ENCODE results near the gene AGMO. TPM values are rescaled to one million over a fixed set of nuclear protein-coding genes. Genes with fewer than 3 reads are reported as not detected.

Gene AGMO
- total RNA-seq, 1 donor from 2014 or later = 0.34 TPM

DNA sequence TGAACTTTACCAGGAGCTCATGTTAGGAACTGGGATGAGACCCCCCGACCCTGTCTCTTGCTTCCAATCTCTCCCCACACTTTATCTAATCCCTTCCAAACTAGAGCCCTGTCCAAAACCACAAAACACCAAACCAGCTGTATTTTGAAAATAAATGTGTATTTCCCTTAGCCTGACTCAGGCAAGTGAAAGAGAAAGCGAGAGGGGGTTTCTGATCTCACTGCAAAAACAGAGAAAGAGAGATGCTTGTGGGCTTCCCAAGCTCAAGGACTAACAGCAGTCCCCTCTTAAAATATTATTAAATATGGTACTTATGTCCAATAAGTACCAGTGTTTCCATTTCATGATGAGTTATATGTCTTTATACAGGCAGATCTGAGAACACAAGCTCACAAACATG, 122.0 kb downstream of the AGMO start:
- Histone ChIP-seq H3K4me3 (ENCODE audit: insufficient read depth, low read depth, low read length) (no peak overlapping the region), H3K4me2 (ENCODE audit: low read length) (no peak overlapping the region), H3K36me3 (ENCODE audit: insufficient read depth, low read length) (no peaks in the 10 kb centered on the region), H4K20me1 (ENCODE audit: insufficient read depth, low read length) (no peaks in the 10 kb centered on the region), H2AFZ (ENCODE audit: low read depth, low read length) (no peak overlapping the region), H3K9me3 (ENCODE audit: insufficient read depth, low read depth, low read length) (peaks cover 2% of the 10 kb centered on the region), H3K27ac (ENCODE audit: low read depth, low read length) (no peak overlapping the region), H3K9ac (ENCODE audit: low read length) (no peak overlapping the region), H3K4me1 (ENCODE audit: insufficient read depth, low read length) (no peaks in the 10 kb centered on the region), H3K27me3 (ENCODE audit: insufficient read depth, low read length) (no peaks in the 10 kb centered on the region), H3K79me2 (ENCODE audit: insufficient read depth, low read length) (no peaks in the 10 kb centered on the region)
- H3K4me1 Mint-ChIP-seq (ENCODE audit: low read depth, unreplicated experiment) = no peaks in the 10 kb centered on the region
- TF ChIP-seq EZH2 (IDR thresholded peaks at IDR 0.05; ENCODE audit: insufficient read depth, low read length) = no peak
- TF ChIP-seq, protein P1, sequence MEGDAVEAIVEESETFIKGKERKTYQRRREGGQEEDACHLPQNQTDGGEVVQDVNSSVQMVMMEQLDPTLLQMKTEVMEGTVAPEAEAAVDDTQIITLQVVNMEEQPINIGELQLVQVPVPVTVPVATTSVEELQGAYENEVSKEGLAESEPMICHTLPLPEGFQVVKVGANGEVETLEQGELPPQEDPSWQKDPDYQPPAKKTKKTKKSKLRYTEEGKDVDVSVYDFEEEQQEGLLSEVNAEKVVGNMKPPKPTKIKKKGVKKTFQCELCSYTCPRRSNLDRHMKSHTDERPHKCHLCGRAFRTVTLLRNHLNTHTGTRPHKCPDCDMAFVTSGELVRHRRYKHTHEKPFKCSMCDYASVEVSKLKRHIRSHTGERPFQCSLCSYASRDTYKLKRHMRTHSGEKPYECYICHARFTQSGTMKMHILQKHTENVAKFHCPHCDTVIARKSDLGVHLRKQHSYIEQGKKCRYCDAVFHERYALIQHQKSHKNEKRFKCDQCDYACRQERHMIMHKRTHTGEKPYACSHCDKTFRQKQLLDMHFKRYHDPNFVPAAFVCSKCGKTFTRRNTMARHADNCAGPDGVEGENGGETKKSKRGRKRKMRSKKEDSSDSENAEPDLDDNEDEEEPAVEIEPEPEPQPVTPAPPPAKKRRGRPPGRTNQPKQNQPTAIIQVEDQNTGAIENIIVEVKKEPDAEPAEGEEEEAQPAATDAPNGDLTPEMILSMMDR (IDR thresholded peaks at IDR 0.05; ENCODE audit: insufficient read depth, low read depth, low read length) = no peak
- no peak for FAIRE-seq
- no peaks in the 10 kb centered on the region for H3K27me3 Mint-ChIP-seq (ENCODE audit: low read depth, unreplicated experiment)
- no peak overlapping the region for H3K4me3 Mint-ChIP-seq (ENCODE audit: unreplicated experiment)
- DNase-seq (ENCODE audit: low read depth) = no peak
- H3K36me3 Mint-ChIP-seq (ENCODE audit: low read depth, unreplicated experiment) = no peaks in the 10 kb centered on the region
- no peaks in the 10 kb centered on the region for H3K9me3 Mint-ChIP-seq (ENCODE audit: unreplicated experiment)
- H3K27ac Mint-ChIP-seq (ENCODE audit: unreplicated experiment) = no peak overlapping the region

DNA sequence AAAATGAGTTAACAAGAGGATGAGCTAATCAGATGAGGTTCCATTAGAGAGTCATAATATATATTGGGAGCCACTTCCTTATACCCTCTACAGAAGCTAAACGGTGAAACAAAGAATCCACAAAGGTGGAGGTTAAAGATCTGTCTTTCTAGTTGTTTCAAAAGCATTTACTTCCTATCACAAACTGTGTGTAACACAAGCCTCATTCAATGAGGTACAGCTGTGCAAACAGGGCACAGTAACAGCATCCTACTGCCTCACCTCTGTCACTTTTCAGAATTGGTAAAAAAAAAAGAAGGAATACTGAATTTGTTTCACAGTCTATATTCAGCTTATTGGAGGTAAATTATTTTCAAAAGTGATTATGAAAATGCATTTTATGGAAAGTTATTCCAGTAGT, 128.7 kb downstream of the AGMO start:
- Mint-ChIP-seq H3K9me3 (ENCODE audit: unreplicated experiment) (no peaks in the 10 kb centered on the region), H3K27me3 (ENCODE audit: low read depth, unreplicated experiment) (no peaks in the 10 kb centered on the region), H3K4me3 (ENCODE audit: unreplicated experiment) (no peak overlapping the region), H3K27ac (ENCODE audit: unreplicated experiment) (no peak overlapping the region), H3K4me1 (ENCODE audit: low read depth, unreplicated experiment) (no peaks in the 10 kb centered on the region), H3K36me3 (ENCODE audit: low read depth, unreplicated experiment) (no peaks in the 10 kb centered on the region)
- H4K20me1 ChIP-seq (ENCODE audit: insufficient read depth, low read length) = no peaks in the 10 kb centered on the region
- no peaks in the 10 kb centered on the region for H3K79me2 ChIP-seq (ENCODE audit: insufficient read depth, low read length)
- FAIRE-seq = no peak
- no peak overlapping the region for H2AFZ ChIP-seq (ENCODE audit: low read depth, low read length)
- H3K4me1 ChIP-seq (ENCODE audit: insufficient read depth, low read length) = no peaks in the 10 kb centered on the region
- DNase-seq (ENCODE audit: low read depth) = no peak
- no peaks in the 10 kb centered on the region for H3K36me3 ChIP-seq (ENCODE audit: insufficient read depth, low read length)
- no peaks in the 10 kb centered on the region for H3K27me3 ChIP-seq (ENCODE audit: insufficient read depth, low read length)
- no peak overlapping the region for H3K27ac ChIP-seq (ENCODE audit: low read depth, low read length)
- H3K9me3 ChIP-seq (ENCODE audit: insufficient read depth, low read depth, low read length) = no peaks in the 10 kb centered on the region
- no peak overlapping the region for H3K4me3 ChIP-seq (ENCODE audit: insufficient read depth, low read depth, low read length)
- TF ChIP-seq, protein P1 (IDR thresholded peaks at IDR 0.05; ENCODE audit: insufficient read depth, low read depth, low read length) = no peak
- no peak for TF ChIP-seq EZH2 (IDR thresholded peaks at IDR 0.05; ENCODE audit: insufficient read depth, low read length)
- H3K9ac ChIP-seq (ENCODE audit: low read length) = no peak overlapping the region
- no peak overlapping the region for H3K4me2 ChIP-seq (ENCODE audit: low read length)

DNA sequence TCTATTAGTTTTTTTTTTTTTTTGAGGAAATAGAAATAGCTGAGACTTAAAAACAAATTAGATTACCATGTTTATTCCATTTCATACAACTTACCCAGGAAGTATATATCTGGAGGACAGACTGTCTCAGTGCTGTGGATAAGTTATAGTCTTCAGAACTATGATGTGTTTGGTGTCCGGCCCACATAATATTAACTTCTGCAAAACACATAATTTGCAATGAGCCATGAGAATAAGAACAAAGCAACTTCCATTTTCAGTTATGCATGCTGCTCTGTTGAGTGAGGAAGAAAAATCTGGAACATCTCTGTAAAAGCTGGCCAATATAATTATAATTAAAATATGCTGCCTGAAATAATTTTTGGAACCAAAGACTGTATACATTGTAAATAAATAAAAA, 130.9 kb downstream of the AGMO start:
- H3K27me3 Mint-ChIP-seq (ENCODE audit: low read depth, unreplicated experiment) = no peaks in the 10 kb centered on the region
- FAIRE-seq = no peak

More for the DNA sequence above, 130.9 kb downstream of the AGMO start:
- no peak for DNase-seq (ENCODE audit: low read depth)
- Mint-ChIP-seq H3K27ac (ENCODE audit: unreplicated experiment) (no peak overlapping the region), H3K4me1 (ENCODE audit: low read depth, unreplicated experiment) (no peaks in the 10 kb centered on the region), H3K9me3 (ENCODE audit: unreplicated experiment) (no peaks in the 10 kb centered on the region), H3K4me3 (ENCODE audit: unreplicated experiment) (no peak overlapping the region), H3K36me3 (ENCODE audit: low read depth, unreplicated experiment) (no peaks in the 10 kb centered on the region)
- Histone ChIP-seq H3K9me3 (ENCODE audit: insufficient read depth, low read depth, low read length) (no peaks in the 10 kb centered on the region), H3K9ac (ENCODE audit: low read length) (no peak overlapping the region), H3K4me3 (ENCODE audit: insufficient read depth, low read depth, low read length) (no peak overlapping the region), H4K20me1 (ENCODE audit: insufficient read depth, low read length) (no peaks in the 10 kb centered on the region), H3K4me1 (ENCODE audit: insufficient read depth, low read length) (no peaks in the 10 kb centered on the region), H3K27ac (ENCODE audit: low read depth, low read length) (no peak overlapping the region), H3K36me3 (ENCODE audit: insufficient read depth, low read length) (no peaks in the 10 kb centered on the region), H3K4me2 (ENCODE audit: low read length) (no peak overlapping the region), H3K27me3 (ENCODE audit: insufficient read depth, low read length) (no peaks in the 10 kb centered on the region), H2AFZ (ENCODE audit: low read depth, low read length) (no peak overlapping the region), H3K79me2 (ENCODE audit: insufficient read depth, low read length) (no peaks in the 10 kb centered on the region)
- TF ChIP-seq, protein P1 (IDR thresholded peaks at IDR 0.05; ENCODE audit: insufficient read depth, low read depth, low read length) = no peak
- TF ChIP-seq EZH2 (IDR thresholded peaks at IDR 0.05; ENCODE audit: insufficient read depth, low read length) = no peak
